CD1c-positive myeloid dendritic cell (primary cell): ENCODE data around the gene UMODL1.

ENCODE experiments used
- DNase-seq: peaks from one replicate; pipeline ENCODE4 v3.0.0-alpha.2; 2016; ENCODE audit errors: extremely low spot score

The UMODL1 gene

GRCh38 chr21:42149656-42150473 lies 78.7 kb downstream of the UMODL1 start:
- DNase-seq, result no peak

- no peak for DNase-seq
Observed at GRCh38 chr21:42150474-42151085, 79.5 kb downstream of the UMODL1 start.

GRCh38 chr21:42151148-42151947 lies 80.2 kb downstream of the UMODL1 start:
- no peak for DNase-seq

- DNase-seq, result no peak
Observed at GRCh38 chr21:42151948-42152220, 80.8 kb downstream of the UMODL1 start.

GRCh38 chr21:42153046-42153686 lies 82.0 kb downstream of the UMODL1 start:
- DNase-seq, result no peak

- DNase-seq, result no peak
Observed at GRCh38 chr21:42153746-42154145, 82.6 kb downstream of the UMODL1 start.

- no peak for DNase-seq
Observed at GRCh38 chr21:42154237-42155044, 83.3 kb downstream of the UMODL1 start.

- no peak for DNase-seq
Observed at GRCh38 chr21:42155045-42155855, 84.1 kb downstream of the UMODL1 start.

- no peak for DNase-seq
Observed at GRCh38 chr21:42156690-42157605, 85.8 kb downstream of the UMODL1 start.

- DNase-seq, result no peak
Observed at GRCh38 chr21:42157606-42158310, 86.6 kb downstream of the UMODL1 start.

- DNase-seq, result no peak
Observed at GRCh38 chr21:42158846-42159245, 87.7 kb downstream of the UMODL1 start.

- no peak for DNase-seq
Observed at GRCh38 chr21:42159560-42160110, 88.5 kb downstream of the UMODL1 start.

GRCh38 chr21:42160111-42160721 lies 89.1 kb downstream of the UMODL1 start:
- no peak for DNase-seq

GRCh38 chr21:42160765-42161164 lies 89.6 kb downstream of the UMODL1 start:
- peak; percentile 14 for DNase-seq

GRCh38 chr21:42161401-42161955 lies 90.4 kb downstream of the UMODL1 start:
- DNase-seq, result no peak

GRCh38 chr21:42161956-42162681 lies 91.0 kb downstream of the UMODL1 start:
- DNase-seq, result peak; percentile 34
